Dermis lymphatic vessel endothelial cell (primary cell): ENCODE results near the gene TTC9. TPM values are rescaled to one million over a fixed set of nuclear protein-coding genes. Genes with fewer than 3 reads are reported as not detected.

Source experiments
- total RNA-seq: library from RNA; depleted of rRNA; stranded (reverse); fragments of >200 nt; gene quantifications from 2 replicates; pipeline ENCODE4 v1.2.1, GENCODE V29; 2014

Gene TTC9
- total RNA-seq = 0.33 and 0.52 TPM in 2 replicates

GRCh38 chr14:70641548-70642302, at the start of gene TTC9:
Gene TTC9 (plus strand): TSS chr14:70641916. CDS start chr14:70642130, 214 bp downstream.

GRCh38 chr14:70600382-70601157, 41.1 kb upstream of the TTC9 start, which contains the start of gene MED6:
Gene MED6 (minus strand): TSS chr14:70600655. CDS start chr14:70600637, 18 bp downstream.

Other genes starting within 250 kb of the TTC9 start
- gene SYNJ2BP, start 224.8 kb upstream of the TTC9 start, total RNA-seq = 23.3 and 24.8 TPM in 2 replicates
- gene ADAM21, start 189.7 kb upstream of the TTC9 start, total RNA-seq = under 0.01 and 0.17 TPM in 2 replicates
- gene ADAM20, start 106.9 kb upstream of the TTC9 start, total RNA-seq = 0.22 and 0.52 TPM in 2 replicates
- 19.1 and 29.3 TPM in 2 replicates for gene MED6, start 41.3 kb upstream of the TTC9 start, total RNA-seq
- gene MAP3K9, start 167.6 kb downstream of the TTC9 start, total RNA-seq = 0.11 and 0.17 TPM in 2 replicates